Stimulated activated CD4-positive, alpha-beta T cell treated with anti-CD3 and anti-CD28 coated beads, TNF-alpha, amount 100 ng/mL, for 24 hours (primary cell): ENCODE measurements around the gene ROPN1L.
"Not testable (repeated sequence)": the region's sequence is repeated elsewhere in the genome, so short reads cannot be mapped to it uniquely, and the experiment has no call there.

Source experiments
- DNase-seq, 3 experiments: peaks; one replicate each; pipeline ENCODE4 v3.0.0-alpha.2; 2020; ENCODE audit warnings: low read depth in 3 of 3

ROPN1L gene

GRCh38 chr5:10441083-10441991 lies at the start of gene ROPN1L:
ROPN1L (plus strand) TSS chr5:10441879; CDS start chr5:10442168, 289 bp downstream.
- DNase-seq: peak; percentile 50 to 81 (median 65)

GRCh38 chr5:10392567-10393328 lies 48.9 kb upstream of the ROPN1L start:
- not testable (repeated sequence) for DNase-seq

GRCh38 chr5:10393491-10393890 lies 48.2 kb upstream of the ROPN1L start:
- no peak for DNase-seq

- DNase-seq: no peak
These were observed 45.1 kb upstream of the ROPN1L start for GRCh38 chr5:10396552-10396951.

GRCh38 chr5:10399839-10400238 lies 41.8 kb upstream of the ROPN1L start:
- no peak for DNase-seq

- no peak for DNase-seq
These were observed 41.3 kb upstream of the ROPN1L start for GRCh38 chr5:10400411-10400810.

- no peak for DNase-seq
These were observed 40.8 kb upstream of the ROPN1L start for GRCh38 chr5:10400831-10401230.

GRCh38 chr5:10401498-10401897 lies 40.2 kb upstream of the ROPN1L start:
- no peak for DNase-seq

GRCh38 chr5:10403829-10404228 lies 37.9 kb upstream of the ROPN1L start:
- DNase-seq: no peak

GRCh38 chr5:10406651-10407050 lies 35.0 kb upstream of the ROPN1L start:
- no peak for DNase-seq

GRCh38 chr5:10409504-10409903 lies 32.2 kb upstream of the ROPN1L start:
- DNase-seq: no peak

GRCh38 chr5:10410662-10411061 lies 31.0 kb upstream of the ROPN1L start:
- DNase-seq: no peak

GRCh38 chr5:10411336-10411735 lies 30.3 kb upstream of the ROPN1L start:
- DNase-seq: no peak

- DNase-seq: no peak
These were observed 24.8 kb upstream of the ROPN1L start for GRCh38 chr5:10416868-10417267.

- DNase-seq: no peak
These were observed 22.9 kb upstream of the ROPN1L start for GRCh38 chr5:10418654-10419345.

- no peak for DNase-seq
These were observed 21.2 kb upstream of the ROPN1L start for GRCh38 chr5:10420468-10420867.

- no peak for DNase-seq
These were observed 20.7 kb upstream of the ROPN1L start for GRCh38 chr5:10420932-10421331.

GRCh38 chr5:10421896-10422691 lies 19.6 kb upstream of the ROPN1L start:
- DNase-seq: no peak

- DNase-seq: no peak
These were observed 18.7 kb upstream of the ROPN1L start for GRCh38 chr5:10423022-10423421.

- no peak for DNase-seq
These were observed 17.5 kb upstream of the ROPN1L start for GRCh38 chr5:10424124-10424731.

GRCh38 chr5:10427201-10427600 lies 14.5 kb upstream of the ROPN1L start:
- DNase-seq: no peak
